B cell (primary cell): ENCODE measurements around the gene NTNG1. TPM values are rescaled to one million over a fixed set of nuclear protein-coding genes. Genes with fewer than 3 reads are reported as not detected.

Experiments
- ATAC-seq: fragments of 200-7000 bp; cut with Tn5 transposase; one replicate; pipeline ENCODE4 v1.10.0; 2021; ENCODE audit warnings: low read depth, mild to moderate bottlenecking, moderate number of reproducible peaks, moderate library complexity
- CTCF ChIA-PET: fragments of 350-600 bp; sonication (Branson Sonifier 250); formaldehyde crosslinking; loops from one replicate; lab custom pipeline; 2021; ENCODE audit warnings: antibody characterized with exemption, inconsistent platforms; lab: Charles Lee
- POLR2A ChIA-PET: fragments of 350-600 bp; sonication (Branson Sonifier 250); formaldehyde crosslinking; loops from one replicate; lab custom pipeline; 2021; ENCODE audit warnings: antibody characterized with exemption; lab: Charles Lee
- DNase-seq: peaks from one replicate; pipeline ENCODE4 v3.0.0; 2013
- H2AFZ ChIP-seq: 2 replicates; pipeline ENCODE4 v1.6.1; 2012; ENCODE audit warnings: mild to moderate bottlenecking, low read depth, low read length; ENCODE audit not compliant: insufficient read depth, poor library complexity, severe bottlenecking
- H3K27ac ChIP-seq, 2 donors: 1 replicate in 1 of 2; 2 replicates in 1 of 2; pipeline ENCODE4 v1.5.1; 2012 to 2013; ENCODE audit warnings: low read length in 2 of 2, mild to moderate bottlenecking in 2 of 2, moderate library complexity in 1 of 2
- H3K27me3 ChIP-seq, 4 experiments: fragments of 200-600 bp in 1 of 4; sonication (generic) in 1 of 4; replicated peaks in 1 of 4; 1 replicate in 2 of 4; 2 replicates in 2 of 4; pipeline versions ENCODE4 v1.6.1 to v1.7.0; 2013 to 2016; ENCODE audit warnings: low read length in 3 of 4, mild to moderate bottlenecking in 2 of 4, mixed read lengths in 1 of 4, moderate library complexity in 1 of 4; ENCODE audit not compliant: insufficient read depth in 4 of 4, control insufficient read depth in 3 of 4; ENCODE audit errors: control extremely low read depth in 1 of 4
- H3K36me3 ChIP-seq, 2 experiments: replicated peaks in 1 of 2; 1 replicate in 1 of 2; 2 replicates in 1 of 2; pipeline versions ENCODE4 v1.6.1 to v1.7.1; 2013; ENCODE audit warnings: low read length in 1 of 2; ENCODE audit not compliant: insufficient read depth in 2 of 2, control insufficient read depth in 1 of 2; ENCODE audit errors: control extremely low read depth in 1 of 2, extremely low read depth in 1 of 2
- H3K4me1 ChIP-seq, 2 donors: fragments of 200-600 bp in 1 of 2; sonication (generic) in 1 of 2; 1 replicate in 1 of 2; 2 replicates in 1 of 2; pipeline versions ENCODE4 v1.5.1 to v1.6.1; 2013 to 2017; ENCODE audit warnings: low read length in 2 of 2; ENCODE audit not compliant: control insufficient read depth in 2 of 2, insufficient read depth in 2 of 2
- H3K4me2 ChIP-seq: replicated peaks from 2 replicates; pipeline ENCODE3; 2012; ENCODE audit warnings: mild to moderate bottlenecking, low read depth, low read length; ENCODE audit not compliant: poor library complexity, severe bottlenecking
- H3K4me3 ChIP-seq, 5 experiments: fragments of 200-600 bp in 1 of 5; sonication (generic) in 1 of 5; 1 replicate in 3 of 5; 2 replicates in 2 of 5; pipeline versions ENCODE4 v1.5.1 to v1.7.0; 2011 to 2016; ENCODE audit warnings: low read length in 4 of 5, mild to moderate bottlenecking in 4 of 5, low read depth in 2 of 5, control low read depth in 1 of 5, moderate library complexity in 1 of 5; ENCODE audit not compliant: insufficient read depth in 1 of 5; ENCODE audit errors: control extremely low read depth in 1 of 5, extremely low read depth in 1 of 5
- H3K79me2 ChIP-seq: fragments of 200-600 bp; sonication (generic); one replicate; pipeline ENCODE4 v1.6.0; 2016; ENCODE audit warnings: low read length; ENCODE audit not compliant: control insufficient read depth, insufficient read depth
- H3K9ac ChIP-seq: fragments of 200-600 bp; sonication (generic); 2 replicates; pipeline ENCODE4 v1.6.1; 2017; ENCODE audit warnings: mild to moderate bottlenecking, low read length, moderate library complexity
- H3K9me3 ChIP-seq, 3 donors: one replicate each; pipeline versions ENCODE4 v1.6.1 to v1.7.1; 2013; ENCODE audit warnings: low read length in 2 of 3; ENCODE audit not compliant: control insufficient read depth in 2 of 3, insufficient read depth in 1 of 3; ENCODE audit errors: control extremely low read depth in 1 of 3
- H4K20me1 ChIP-seq: 2 replicates; pipeline ENCODE4 v1.6.0; 2012; ENCODE audit warnings: mild to moderate bottlenecking, low read length; ENCODE audit not compliant: insufficient read depth, control insufficient read depth, poor library complexity, severe bottlenecking
- H3K27ac Mint-ChIP-seq: one replicate; pipeline ENCODE4 v1.8.0; 2021; ENCODE audit warnings: mixed read lengths
- H3K27me3 Mint-ChIP-seq: one replicate; pipeline ENCODE4 v1.8.0; 2021; ENCODE audit warnings: mixed read lengths
- H3K4me1 Mint-ChIP-seq: one replicate; pipeline ENCODE4 v1.8.0; 2021; ENCODE audit warnings: mixed read lengths
- H3K4me3 Mint-ChIP-seq: one replicate; pipeline ENCODE4 v1.8.0; 2021; ENCODE audit warnings: mixed read lengths
- H3K9me3 Mint-ChIP-seq: one replicate; pipeline ENCODE4 v1.8.0; 2022; ENCODE audit warnings: mixed read lengths; ENCODE audit not compliant: insufficient read depth
- EZH2 ChIP-seq: IDR thresholded peaks from 2 replicates; pipeline ENCODE4 v1.6.1; 2012; ENCODE audit warnings: borderline replicate concordance, low read depth, mild to moderate bottlenecking, moderate library complexity, low read length; ENCODE audit not compliant: insufficient read depth, poor library complexity, severe bottlenecking
- WGBS: methylation state at CpG from one replicate; pipeline ENCODE4 v1.1.5; 2013; ENCODE audit warnings: missing lambda C conversion rate; ENCODE audit not compliant: insufficient coverage; 5-methylcytosine and 5-hydroxymethylcytosine counted together
- intact Hi-C: fragments of 100-400 bp; cut with micrococcal nuclease; formaldehyde crosslinking; loops from one replicate; pipeline ENCODE4 v1.10.0; 2022
- polyA plus RNA-seq: library from polyadenylated mRNA; depleted of rRNA; stranded (reverse); fragments of >200 nt; gene quantifications from 2 replicates; pipeline ENCODE4 v1.2.3, GENCODE V29; 2012
- total RNA-seq, 2 donors: library from RNA; stranded (reverse); fragments of 120-200 nt in 1 of 2; gene quantifications; 1 replicate in 1 of 2; 2 replicates in 1 of 2; pipeline versions ENCODE4 v1.2.3 to v1.2.4, GENCODE V29; 2013 to 2022
- TF ChIP-seq, protein P1 (sequence below): fragments of 200-600 bp; IDR thresholded peaks from one replicate; pipeline ENCODE4 v1.8.0; 2022; ENCODE audit warnings: antibody characterized with exemption, mild to moderate bottlenecking

The NTNG1 gene
- total and polyA plus RNA-seq, 2 donors (not counting 1 experiment from before 2014, with no cell fraction given), result 2.8 to 3.7 TPM

DNA sequence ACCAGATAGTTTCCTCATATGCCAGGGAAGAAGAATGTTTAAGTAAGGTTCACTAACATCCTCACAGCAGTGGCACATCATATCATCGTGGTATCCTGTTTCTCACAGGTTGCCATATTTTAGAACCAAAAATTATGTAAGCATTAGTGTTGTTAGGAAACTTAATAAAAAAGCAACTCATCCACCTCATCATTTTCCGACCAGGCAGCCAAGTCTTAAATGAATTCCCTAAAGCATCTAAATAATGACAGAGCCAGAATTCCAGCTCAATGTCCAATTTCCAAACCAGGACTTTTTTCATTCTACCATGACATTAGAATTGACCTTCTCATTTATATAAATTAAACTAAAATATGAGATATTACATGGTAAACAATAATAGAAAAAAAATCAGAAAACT is 272.7 kb downstream of the NTNG1 start:
- Histone ChIP-seq H3K27ac (no peak overlapping the region), H2AFZ (no peak overlapping the region), H3K36me3 (no peaks in the 10 kb centered on the region), H3K9ac (no peak overlapping the region), H3K4me3 (no peak overlapping the region), H3K9me3 (no peaks in the 10 kb centered on the region), H4K20me1 (no peaks in the 10 kb centered on the region), H3K27me3 (no peaks in the 10 kb centered on the region), H3K4me1 (no peaks in the 10 kb centered on the region), H3K79me2 (no peaks in the 10 kb centered on the region), H3K4me2 (no peak overlapping the region)
- no peaks in the 10 kb centered on the region for H3K4me1 Mint-ChIP-seq
- no peak overlapping the region for H3K27ac Mint-ChIP-seq
- intact Hi-C loops, result no loop called here
- POLR2A ChIA-PET, result no interaction called here
- CTCF ChIA-PET, result no interaction called here
- no peak overlapping the region for H3K4me3 Mint-ChIP-seq
- ATAC-seq (no peak), DNase-seq (no peak)
- TF ChIP-seq, protein P1, sequence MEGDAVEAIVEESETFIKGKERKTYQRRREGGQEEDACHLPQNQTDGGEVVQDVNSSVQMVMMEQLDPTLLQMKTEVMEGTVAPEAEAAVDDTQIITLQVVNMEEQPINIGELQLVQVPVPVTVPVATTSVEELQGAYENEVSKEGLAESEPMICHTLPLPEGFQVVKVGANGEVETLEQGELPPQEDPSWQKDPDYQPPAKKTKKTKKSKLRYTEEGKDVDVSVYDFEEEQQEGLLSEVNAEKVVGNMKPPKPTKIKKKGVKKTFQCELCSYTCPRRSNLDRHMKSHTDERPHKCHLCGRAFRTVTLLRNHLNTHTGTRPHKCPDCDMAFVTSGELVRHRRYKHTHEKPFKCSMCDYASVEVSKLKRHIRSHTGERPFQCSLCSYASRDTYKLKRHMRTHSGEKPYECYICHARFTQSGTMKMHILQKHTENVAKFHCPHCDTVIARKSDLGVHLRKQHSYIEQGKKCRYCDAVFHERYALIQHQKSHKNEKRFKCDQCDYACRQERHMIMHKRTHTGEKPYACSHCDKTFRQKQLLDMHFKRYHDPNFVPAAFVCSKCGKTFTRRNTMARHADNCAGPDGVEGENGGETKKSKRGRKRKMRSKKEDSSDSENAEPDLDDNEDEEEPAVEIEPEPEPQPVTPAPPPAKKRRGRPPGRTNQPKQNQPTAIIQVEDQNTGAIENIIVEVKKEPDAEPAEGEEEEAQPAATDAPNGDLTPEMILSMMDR, result no peak
- no peak for TF ChIP-seq EZH2
- no peaks in the 10 kb centered on the region for H3K9me3 Mint-ChIP-seq
- WGBS, result no CpG with 5 or more reads among the region's 2 CpGs
- peaks cover 8% of the 10 kb centered on the region for H3K27me3 Mint-ChIP-seq

DNA sequence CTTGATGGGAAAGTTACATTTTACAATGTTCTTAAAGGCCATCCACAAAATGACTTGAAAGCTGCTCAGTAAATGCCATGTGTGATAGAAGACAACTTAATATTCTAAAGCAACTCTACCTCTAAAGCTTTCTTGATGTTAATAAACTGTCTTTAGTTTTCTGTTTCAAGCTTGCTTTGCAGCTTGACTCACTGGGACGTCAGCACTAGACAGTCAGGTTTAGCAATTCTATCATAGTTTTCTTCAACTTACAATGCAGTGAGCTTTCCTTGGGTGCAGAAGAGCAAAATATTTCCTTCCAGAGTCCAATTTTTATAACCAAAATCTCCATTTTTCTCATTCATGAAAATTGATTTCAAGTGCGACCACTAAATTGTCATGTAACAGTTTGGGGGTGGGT is 273.1 kb downstream of the NTNG1 start:
- no peaks in the 10 kb centered on the region for H3K4me1 ChIP-seq
- intact Hi-C loops, result no loop called here
- no peaks in the 10 kb centered on the region for H4K20me1 ChIP-seq
- H3K9me3 Mint-ChIP-seq, result no peaks in the 10 kb centered on the region
- H3K9me3 ChIP-seq, result no peaks in the 10 kb centered on the region
- ChIA-PET CTCF (no interaction called here), POLR2A (no interaction called here)
- H3K4me1 Mint-ChIP-seq, result no peaks in the 10 kb centered on the region
- H3K36me3 ChIP-seq, result no peaks in the 10 kb centered on the region
- H3K27me3 Mint-ChIP-seq, result peaks cover 8% of the 10 kb centered on the region
- H3K4me3 Mint-ChIP-seq, result no peak overlapping the region
- no peaks in the 10 kb centered on the region for H3K79me2 ChIP-seq
- 88% methylated on average over 1 of the region's 2 CpGs for WGBS
- ATAC-seq, result no peak
- no peak overlapping the region for H2AFZ ChIP-seq
- no peak overlapping the region for H3K4me3 ChIP-seq
- no peak for DNase-seq
- no peak overlapping the region for H3K4me2 ChIP-seq
- H3K27ac ChIP-seq, result no peak overlapping the region
- H3K9ac ChIP-seq, result no peak overlapping the region
- no peak overlapping the region for H3K27ac Mint-ChIP-seq
- TF ChIP-seq EZH2, result no peak
- TF ChIP-seq, protein P1, result no peak
- no peaks in the 10 kb centered on the region for H3K27me3 ChIP-seq
